Breast epithelium (tissue), 4 donors: ENCODE data around the gene GAL3ST1. TPM values are rescaled to one million over a fixed set of nuclear protein-coding genes. Genes with fewer than 3 reads are reported as not detected.
A peak's percentile ranks its signal among the peaks of the same experiment; 100 is the strongest.
"Not testable (repeated sequence)": the region's sequence is repeated elsewhere in the genome, so short reads cannot be mapped to it uniquely, and the experiment has no call there.

ENCODE experiments used
- DNase-seq, 2 donors: peaks; one replicate each; pipeline ENCODE4 v3.0.0-alpha.2; 2019; ENCODE audit warnings: low spot score in 2 of 2
- H3K27ac ChIP-seq, 2 donors: fragments of 200-600 bp; sonication (generic) in 1 of 2; one replicate each; pipeline ENCODE4 v1.5.1; 2016 to 2019; ENCODE audit warnings: mild to moderate bottlenecking in 1 of 2
- H3K27me3 ChIP-seq, 2 donors: fragments of 200-600 bp; sonication (generic) in 1 of 2; one replicate each; pipeline versions ENCODE4 v1.5.1 to v1.6.0; 2017 to 2019; ENCODE audit warnings: control low read depth in 1 of 2, mild to moderate bottlenecking in 1 of 2
- H3K36me3 ChIP-seq: fragments of 200-600 bp; one replicate; pipeline ENCODE4 v1.5.1; 2019
- H3K4me1 ChIP-seq, 2 donors: fragments of 200-600 bp; sonication (generic); one replicate each; pipeline ENCODE4 v1.5.1; 2016 to 2019; ENCODE audit warnings: control low read depth in 1 of 2
- H3K4me3 ChIP-seq, 3 donors: fragments of 200-600 bp; sonication (generic); 1 replicate in 2 of 3; 2 replicates in 1 of 3; pipeline ENCODE4 v1.5.1; 2016 to 2019; ENCODE audit warnings: mild to moderate bottlenecking in 3 of 3, moderate library complexity in 2 of 3
- H3K9me3 ChIP-seq, 2 donors: fragments of 200-600 bp; sonication (generic) in 1 of 2; one replicate each; pipeline ENCODE4 v1.5.1; 2016 to 2019; ENCODE audit warnings: control low read depth in 1 of 2
- POLR2A ChIP-seq: fragments of 450-650 bp; IDR thresholded peaks from one replicate; pipeline ENCODE4 v1.6.1; 2016; ENCODE audit warnings: antibody characterized with exemption, mild to moderate bottlenecking, moderate library complexity
- POLR2AphosphoS5 ChIP-seq, 3 donors: sonication (generic); formaldehyde crosslinking; IDR thresholded peaks; one replicate each; pipeline ENCODE4 v1.6.1; 2017; ENCODE audit warnings: antibody characterized with exemption in 3 of 3
- intact Hi-C: fragments of 100-400 bp; cut with DNase I; formaldehyde crosslinking; loops from one replicate; pipeline ENCODE4 v1.15.1; 2023; ENCODE audit warnings: low total_unique reads
- total RNA-seq, 3 donors: library from RNA; depleted of rRNA; stranded (reverse); fragments of >200 nt; gene quantifications; one replicate each; pipeline ENCODE4 v1.1.0, GENCODE V29; 2016
- TF ChIP-seq, protein P1 (sequence below), 3 donors: fragments of 450-650 bp; IDR thresholded peaks; one replicate each; pipeline ENCODE4 v1.5.1; 2016 to 2017; ENCODE audit warnings: antibody characterized with exemption in 3 of 3, mild to moderate bottlenecking in 3 of 3, moderate library complexity in 3 of 3

GAL3ST1 gene
- total RNA-seq, 3 donors from 2014 or later = 1.3 to 2.6 (median 1.3) TPM

DNA sequence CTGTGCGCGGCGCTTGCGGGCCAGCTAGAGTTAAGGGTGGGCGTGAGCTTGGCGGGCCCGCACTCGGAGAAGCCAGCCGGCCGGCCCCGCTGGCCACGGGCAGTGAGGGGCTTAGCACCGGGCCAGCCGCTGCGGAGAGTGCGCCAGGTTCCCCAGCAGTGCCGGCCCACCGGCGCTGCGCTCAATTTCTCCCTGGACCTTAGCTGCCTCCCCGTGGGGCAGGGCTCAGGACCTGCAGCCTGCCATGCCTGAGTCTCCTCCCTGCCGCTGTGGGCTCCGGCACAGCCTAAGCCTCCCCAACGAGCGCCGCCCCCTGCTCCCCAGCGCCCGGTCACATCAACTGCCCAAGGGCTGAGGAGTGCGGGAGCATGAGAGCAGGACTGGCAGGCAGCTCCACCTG is 22.4 kb upstream of the GAL3ST1 start:
- Histone ChIP-seq H3K4me1 (no peaks in the 10 kb centered on the region), H3K36me3 (no peaks in the 10 kb centered on the region), H3K9me3 (no peaks in the 10 kb centered on the region), H3K27ac (no peak overlapping the region), H3K4me3 (no peak overlapping the region), H3K27me3 (no peaks in the 10 kb centered on the region)
- no peak for DNase-seq
- no peak for TF ChIP-seq POLR2AphosphoS5 (IDR thresholded peaks at IDR 0.05)
- no peak for TF ChIP-seq POLR2A
- TF ChIP-seq, protein P1, sequence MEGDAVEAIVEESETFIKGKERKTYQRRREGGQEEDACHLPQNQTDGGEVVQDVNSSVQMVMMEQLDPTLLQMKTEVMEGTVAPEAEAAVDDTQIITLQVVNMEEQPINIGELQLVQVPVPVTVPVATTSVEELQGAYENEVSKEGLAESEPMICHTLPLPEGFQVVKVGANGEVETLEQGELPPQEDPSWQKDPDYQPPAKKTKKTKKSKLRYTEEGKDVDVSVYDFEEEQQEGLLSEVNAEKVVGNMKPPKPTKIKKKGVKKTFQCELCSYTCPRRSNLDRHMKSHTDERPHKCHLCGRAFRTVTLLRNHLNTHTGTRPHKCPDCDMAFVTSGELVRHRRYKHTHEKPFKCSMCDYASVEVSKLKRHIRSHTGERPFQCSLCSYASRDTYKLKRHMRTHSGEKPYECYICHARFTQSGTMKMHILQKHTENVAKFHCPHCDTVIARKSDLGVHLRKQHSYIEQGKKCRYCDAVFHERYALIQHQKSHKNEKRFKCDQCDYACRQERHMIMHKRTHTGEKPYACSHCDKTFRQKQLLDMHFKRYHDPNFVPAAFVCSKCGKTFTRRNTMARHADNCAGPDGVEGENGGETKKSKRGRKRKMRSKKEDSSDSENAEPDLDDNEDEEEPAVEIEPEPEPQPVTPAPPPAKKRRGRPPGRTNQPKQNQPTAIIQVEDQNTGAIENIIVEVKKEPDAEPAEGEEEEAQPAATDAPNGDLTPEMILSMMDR (IDR thresholded peaks at IDR 0.05) = no peak
- intact Hi-C loops = loop anchor here (10.0 kb wide), 1 partner anchor 998 kb away; no protein-coding TSS in a partner anchor

DNA sequence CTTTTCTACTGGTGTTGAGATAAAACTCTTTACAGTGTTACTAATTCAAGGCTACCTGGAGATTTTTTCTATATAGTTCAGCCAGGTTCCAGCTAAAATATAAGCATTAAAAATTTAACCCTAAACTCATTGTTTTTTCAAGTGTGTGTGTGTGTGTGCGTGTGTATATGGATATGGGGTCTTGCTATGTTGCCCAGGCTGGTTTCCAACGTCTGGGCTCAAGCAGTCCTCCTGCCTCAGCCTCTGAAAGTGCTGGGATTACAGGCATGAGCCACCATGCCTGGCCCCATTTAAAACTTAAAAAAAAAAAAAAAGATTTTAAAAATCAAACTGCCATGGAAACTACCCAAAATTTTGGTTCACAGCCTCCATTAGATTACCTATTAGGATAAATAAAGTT is 21.7 kb upstream of the GAL3ST1 start:
- no peak for TF ChIP-seq POLR2AphosphoS5 (IDR thresholded peaks at IDR 0.05)
- intact Hi-C loops = loop anchor here (10.0 kb wide), 1 partner anchor 999 kb away; no protein-coding TSS in a partner anchor
- H3K27ac ChIP-seq = no peak overlapping the region

DNA sequence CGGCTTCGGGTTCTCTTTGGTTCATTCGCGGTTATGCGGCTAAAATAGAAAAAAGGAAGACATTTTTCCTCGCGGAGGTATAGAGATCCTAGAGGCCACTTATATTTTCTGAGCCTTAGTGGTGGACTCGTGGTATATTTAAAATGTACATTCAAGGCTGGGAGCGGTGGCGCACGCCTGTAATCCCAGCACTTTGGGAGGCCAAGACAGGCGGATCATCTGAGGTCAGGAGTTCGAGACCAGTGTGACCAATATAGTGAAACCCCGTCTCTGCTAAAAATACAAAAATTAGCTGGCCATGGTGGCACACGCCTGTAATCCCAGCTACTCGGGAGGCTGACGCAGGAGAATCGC is 17.9 kb upstream of the GAL3ST1 start:
- H3K9me3 ChIP-seq, DNase-seq, H3K36me3 ChIP-seq, H3K27me3 ChIP-seq: not testable (repeated sequence)
- Histone ChIP-seq H3K4me3 (peak overlapping the region; percentile 80 to 93 (median 89)), H3K27ac (peak overlapping the region; percentile 85 to 89), H3K4me1 (peaks cover 5 to 15% of the 10 kb centered on the region in 2 donors)
- intact Hi-C loops = loop anchor here (10.0 kb wide), 1 partner anchor 1002 kb away; no protein-coding TSS in a partner anchor

More for the DNA sequence above, 21.7 kb upstream of the GAL3ST1 start:
- no peaks in the 10 kb centered on the region for H3K9me3 ChIP-seq
- H3K36me3 ChIP-seq = no peaks in the 10 kb centered on the region
- H3K27me3 ChIP-seq = no peaks in the 10 kb centered on the region
- H3K4me3 ChIP-seq = no peak overlapping the region
- no peak for DNase-seq
- no peaks in the 10 kb centered on the region for H3K4me1 ChIP-seq

DNA sequence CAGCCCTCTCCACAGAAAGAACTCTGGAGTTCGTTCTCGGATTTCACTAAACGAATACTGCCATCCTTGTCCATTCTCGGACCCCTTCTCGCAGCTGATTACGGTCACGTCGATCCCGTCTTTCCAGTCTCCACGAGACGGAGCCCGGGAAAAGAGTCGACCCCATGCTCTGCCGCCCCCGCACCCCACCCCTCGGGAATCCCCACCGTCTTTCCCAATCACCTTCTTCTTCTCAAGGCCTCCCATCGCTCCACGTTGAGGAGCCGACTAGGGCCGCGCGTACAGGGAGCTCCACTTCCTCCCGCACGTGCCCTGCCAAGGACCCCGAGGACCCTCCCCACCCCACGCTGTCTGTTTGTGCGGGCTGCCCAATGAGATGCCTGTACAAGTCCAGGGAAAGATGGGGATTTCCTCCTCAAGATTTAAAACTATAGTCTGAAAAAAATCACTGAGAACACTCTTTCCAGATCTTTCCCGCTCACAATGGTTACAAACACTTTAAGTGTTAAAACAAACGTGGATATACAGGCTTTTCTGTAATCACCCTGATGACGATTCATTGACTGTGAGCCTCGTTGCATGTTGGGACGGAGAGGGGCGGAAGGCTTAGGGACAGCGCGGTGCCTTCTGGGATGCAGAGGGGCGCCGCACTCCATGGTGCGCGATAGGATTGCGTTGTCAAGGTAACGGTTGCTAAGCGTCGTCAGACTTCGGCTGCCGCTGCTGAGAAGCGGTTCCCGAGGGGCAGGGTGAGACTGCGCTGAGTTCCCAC is 17.3 kb upstream of the GAL3ST1 start, which contains the start of gene PES1:
Gene PES1, minus strand, starts transcription at position 323 of the 772 bp plus-strand sequence. Its CDS starts 77 bp downstream, at position 246.
- H3K4me3 ChIP-seq = peak within 1 kb of the TSS; percentile 80 to 93 (median 89)
- peak; percentile 9 for TF ChIP-seq POLR2A
- TF ChIP-seq POLR2AphosphoS5 (IDR thresholded peaks at IDR 0.05) = peak; percentile 64 to 76 (median 68)
- TF ChIP-seq, protein P1 (IDR thresholded peaks at IDR 0.05) = no peak
- peak; percentile 91 for DNase-seq
- H3K4me1 ChIP-seq = peaks cover 5 to 15% of the 10 kb centered on the region in 2 donors
- intact Hi-C loops = loop anchor here (10.0 kb wide), 1 partner anchor 1003 kb away; no protein-coding TSS in a partner anchor
- no peaks in the 10 kb centered on the region for H3K27me3 ChIP-seq
- no peaks in the 10 kb centered on the region for H3K9me3 ChIP-seq
- H3K36me3 ChIP-seq = peaks cover 8% of the 10 kb centered on the region
- H3K27ac ChIP-seq = peak within 1 kb of the TSS; percentile 85 to 89

DNA sequence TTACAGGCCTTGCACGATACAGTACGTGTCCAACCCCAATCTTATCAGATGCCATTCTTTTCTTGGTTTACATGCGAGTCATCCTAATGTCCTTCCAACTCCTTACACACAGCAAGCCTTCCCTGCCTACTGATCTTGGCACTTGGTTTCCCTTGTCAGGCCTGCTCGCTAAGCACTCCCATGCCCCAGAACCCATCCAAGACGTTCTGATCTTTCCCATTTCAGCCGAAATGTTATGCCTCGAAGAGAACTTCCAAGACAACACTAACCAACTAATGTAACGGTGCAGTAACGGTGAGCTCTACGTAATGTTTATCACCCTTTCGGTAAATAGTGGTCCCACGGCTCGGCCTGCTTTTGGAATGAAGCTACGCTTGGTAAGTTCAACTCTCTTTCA is 16.7 kb upstream of the GAL3ST1 start:
- Histone ChIP-seq H3K4me3 (peak overlapping the region; percentile 80 to 93 (median 89)), H3K27me3 (no peaks in the 10 kb centered on the region), H3K4me1 (peaks cover 5 to 15% of the 10 kb centered on the region in 2 donors), H3K27ac (peak overlapping the region; percentile 85 to 89), H3K36me3 (peaks cover 12% of the 10 kb centered on the region), H3K9me3 (no peaks in the 10 kb centered on the region)
- TF ChIP-seq, protein P1 (IDR thresholded peaks at IDR 0.05) = no peak
- TF ChIP-seq POLR2A = no peak
- TF ChIP-seq POLR2AphosphoS5 (IDR thresholded peaks at IDR 0.05) = no peak
- DNase-seq = no peak
- intact Hi-C loops = loop anchor here (10.0 kb wide), 1 partner anchor 1004 kb away; no protein-coding TSS in a partner anchor

DNA sequence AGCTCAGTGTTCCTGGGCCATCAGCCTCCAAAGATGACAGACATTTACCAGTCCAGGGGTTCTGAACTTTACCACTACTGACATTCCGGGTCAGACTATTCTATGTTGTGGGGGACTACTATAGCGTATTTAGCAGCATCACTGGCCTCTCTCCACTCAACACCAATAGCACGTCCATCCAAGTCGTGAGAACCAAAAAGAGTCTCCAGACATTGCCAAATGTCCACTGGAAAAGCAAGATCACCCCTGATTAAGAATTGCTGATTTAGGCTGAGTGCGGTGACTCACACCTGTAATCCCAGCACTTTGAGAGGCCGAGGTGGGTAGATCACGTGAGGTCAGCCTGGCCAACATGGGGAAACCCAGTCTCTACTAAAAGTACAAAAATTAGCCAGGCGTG is 11.9 kb upstream of the GAL3ST1 start:
- TF ChIP-seq POLR2A (no peak), POLR2AphosphoS5 (IDR thresholded peaks at IDR 0.05) (no peak)
- TF ChIP-seq, protein P1 (IDR thresholded peaks at IDR 0.05) = no peak
- Histone ChIP-seq H3K4me3 (no peak overlapping the region), H3K4me1 (peaks cover 5 to 15% of the 10 kb centered on the region in 2 donors), H3K9me3 (no peaks in the 10 kb centered on the region), H3K27ac (no peak overlapping the region), H3K27me3 (no peaks in the 10 kb centered on the region), H3K36me3 (peaks cover 20% of the 10 kb centered on the region)
- no peak for DNase-seq
- intact Hi-C loops = no loop called here
